Measurements from ENCODE around the gene KBTBD2.

GRCh38 chr7:32896564-32897347 lies 5.2 kb upstream of the KBTBD2 start:
- TF ChIP-seq, protein P1, sequence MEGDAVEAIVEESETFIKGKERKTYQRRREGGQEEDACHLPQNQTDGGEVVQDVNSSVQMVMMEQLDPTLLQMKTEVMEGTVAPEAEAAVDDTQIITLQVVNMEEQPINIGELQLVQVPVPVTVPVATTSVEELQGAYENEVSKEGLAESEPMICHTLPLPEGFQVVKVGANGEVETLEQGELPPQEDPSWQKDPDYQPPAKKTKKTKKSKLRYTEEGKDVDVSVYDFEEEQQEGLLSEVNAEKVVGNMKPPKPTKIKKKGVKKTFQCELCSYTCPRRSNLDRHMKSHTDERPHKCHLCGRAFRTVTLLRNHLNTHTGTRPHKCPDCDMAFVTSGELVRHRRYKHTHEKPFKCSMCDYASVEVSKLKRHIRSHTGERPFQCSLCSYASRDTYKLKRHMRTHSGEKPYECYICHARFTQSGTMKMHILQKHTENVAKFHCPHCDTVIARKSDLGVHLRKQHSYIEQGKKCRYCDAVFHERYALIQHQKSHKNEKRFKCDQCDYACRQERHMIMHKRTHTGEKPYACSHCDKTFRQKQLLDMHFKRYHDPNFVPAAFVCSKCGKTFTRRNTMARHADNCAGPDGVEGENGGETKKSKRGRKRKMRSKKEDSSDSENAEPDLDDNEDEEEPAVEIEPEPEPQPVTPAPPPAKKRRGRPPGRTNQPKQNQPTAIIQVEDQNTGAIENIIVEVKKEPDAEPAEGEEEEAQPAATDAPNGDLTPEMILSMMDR (IDR thresholded peaks at IDR 0.05; ENCODE audit: borderline replicate concordance, extremely low read depth, low read length, poor library complexity, severe bottlenecking): no peak
- TF ChIP-seq EZH2 (IDR thresholded peaks at IDR 0.05; ENCODE audit: borderline replicate concordance, low read depth, low read length, severe bottlenecking): no peak
